Fibroblast of gingiva (primary cell): ENCODE measurements around the gene RABEP1.

Source experiments
- DNase-seq: peaks from one replicate; pipeline ENCODE4 v3.0.0-alpha.2; 2011; ENCODE audit warnings: low read depth

RABEP1 gene

DNA sequence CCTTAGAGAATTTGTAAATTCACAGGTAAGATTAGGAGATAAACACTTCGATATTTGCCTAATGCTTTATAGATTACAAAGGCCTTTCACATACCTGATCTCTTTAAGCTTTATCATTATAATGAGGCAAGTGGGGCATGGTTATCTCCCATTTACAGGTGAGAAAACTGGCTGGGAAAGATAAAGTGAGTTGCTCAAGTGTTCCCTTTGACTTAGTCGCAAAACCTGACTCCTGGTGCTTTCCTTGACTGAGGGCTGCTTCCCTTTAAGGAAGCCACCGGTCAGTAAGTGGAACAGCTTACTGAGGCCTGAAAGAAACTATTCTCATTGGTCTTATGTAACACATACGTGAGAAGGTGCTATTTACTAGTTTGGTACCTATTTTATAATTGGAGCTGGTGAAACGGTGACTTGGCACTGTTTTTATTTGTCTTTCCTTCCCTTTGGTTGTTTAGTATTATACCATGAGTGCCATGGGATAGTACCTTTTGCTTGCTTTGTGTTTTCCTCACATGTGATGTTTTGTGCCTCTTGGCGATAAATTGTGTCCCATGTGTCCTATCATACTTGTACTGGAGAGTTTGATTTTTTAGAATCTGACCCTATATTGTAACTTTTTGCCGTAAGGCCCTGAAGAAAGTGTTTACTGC is 80.2 kb downstream of the RABEP1 start:
- no peak for DNase-seq

DNA sequence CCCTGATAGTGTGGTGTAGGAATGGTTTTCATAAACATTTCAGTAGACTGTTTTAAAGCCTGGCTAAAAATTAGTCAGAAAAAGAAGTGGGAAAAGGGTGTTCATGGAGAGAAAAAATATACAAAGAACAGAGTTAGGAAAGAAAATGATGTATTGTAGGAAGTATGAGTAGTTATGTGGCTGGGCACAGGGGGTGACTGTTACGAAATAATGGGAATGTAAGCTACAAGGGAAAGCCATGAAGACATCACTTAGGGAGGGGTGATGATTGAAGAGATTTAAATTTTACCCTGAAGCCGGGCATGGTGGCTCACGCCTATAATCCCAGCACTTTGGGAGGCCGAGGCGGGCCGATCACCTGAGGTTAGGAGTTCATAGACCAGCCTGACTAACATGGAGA is 82.1 kb downstream of the RABEP1 start:
- peak; percentile 73 for DNase-seq

DNA sequence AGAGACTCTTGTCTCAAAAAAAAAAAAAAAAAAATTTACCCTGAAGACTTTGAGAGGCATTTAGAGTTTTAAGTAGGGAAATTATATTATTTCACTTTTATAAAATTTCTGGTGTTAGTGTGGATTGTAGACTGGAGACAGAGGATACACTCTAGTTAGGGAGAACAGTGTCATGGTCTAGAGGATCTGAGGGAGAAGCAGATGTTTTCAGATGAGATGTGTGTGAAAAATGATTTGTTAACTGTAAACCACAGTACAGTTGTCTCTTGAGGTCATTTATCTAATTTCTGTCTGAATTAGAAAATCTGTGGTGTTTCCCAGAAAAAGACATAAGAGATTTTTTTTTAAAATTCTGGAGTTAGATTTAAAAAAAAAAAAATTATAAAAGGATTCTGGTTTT is 82.6 kb downstream of the RABEP1 start:
- DNase-seq: no peak

DNA sequence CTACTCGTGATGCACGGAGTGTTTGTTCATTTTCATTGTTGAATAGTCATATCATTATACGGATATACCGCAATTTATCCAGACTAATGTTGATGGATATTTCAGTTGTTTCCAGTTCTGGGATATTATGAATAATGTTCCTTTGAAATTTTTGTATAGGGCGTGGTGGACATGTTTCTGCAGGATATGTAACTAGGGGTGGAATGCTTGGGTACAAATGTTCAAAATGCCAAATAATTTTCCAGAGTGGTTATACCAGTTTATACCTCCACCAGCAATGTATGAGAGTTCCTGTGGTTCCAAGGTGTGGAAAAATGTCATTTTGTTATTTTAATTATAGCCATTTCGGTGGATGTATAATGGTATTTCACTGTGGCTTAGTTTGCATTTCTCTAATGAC is 83.7 kb downstream of the RABEP1 start:
- no peak for DNase-seq

DNA sequence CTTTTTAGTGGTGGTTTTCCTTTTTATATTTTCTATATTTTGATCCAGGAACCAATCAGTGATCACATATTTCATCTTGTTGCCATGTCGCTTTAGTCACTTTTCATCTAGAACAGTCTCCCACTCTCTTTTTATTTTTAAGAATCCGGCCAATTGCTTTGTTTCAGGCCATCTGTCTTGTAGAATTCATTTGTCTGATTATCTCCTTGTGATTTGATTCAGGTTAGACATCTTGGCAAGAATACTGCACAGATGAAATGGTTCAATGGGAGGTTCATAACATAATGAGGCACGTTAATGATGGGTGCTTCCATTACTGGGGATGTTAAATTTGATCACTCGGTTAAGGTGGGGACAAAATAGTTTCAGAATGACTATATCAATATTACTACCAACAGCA is 88.3 kb downstream of the RABEP1 start:
- no peak for DNase-seq

DNA sequence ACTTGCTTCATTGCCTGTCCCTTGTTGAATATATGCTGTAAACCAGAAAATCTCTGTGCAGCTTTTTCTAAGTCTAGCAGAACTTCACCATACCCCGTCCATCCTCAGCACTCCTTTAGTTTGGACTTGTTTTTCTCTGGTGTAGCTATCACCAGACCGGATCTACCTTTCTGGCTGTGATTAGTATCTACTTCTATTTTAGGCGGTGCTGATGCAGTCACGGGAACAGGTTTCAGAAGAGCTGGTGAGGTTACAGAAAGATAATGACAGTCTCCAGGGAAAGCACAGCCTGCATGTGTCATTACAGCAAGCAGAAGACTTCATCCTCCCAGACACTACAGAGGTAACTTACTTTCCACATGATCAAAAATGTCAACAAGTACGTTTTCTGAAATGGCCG is 91.0 kb downstream of the RABEP1 start:
- DNase-seq: no peak

DNA sequence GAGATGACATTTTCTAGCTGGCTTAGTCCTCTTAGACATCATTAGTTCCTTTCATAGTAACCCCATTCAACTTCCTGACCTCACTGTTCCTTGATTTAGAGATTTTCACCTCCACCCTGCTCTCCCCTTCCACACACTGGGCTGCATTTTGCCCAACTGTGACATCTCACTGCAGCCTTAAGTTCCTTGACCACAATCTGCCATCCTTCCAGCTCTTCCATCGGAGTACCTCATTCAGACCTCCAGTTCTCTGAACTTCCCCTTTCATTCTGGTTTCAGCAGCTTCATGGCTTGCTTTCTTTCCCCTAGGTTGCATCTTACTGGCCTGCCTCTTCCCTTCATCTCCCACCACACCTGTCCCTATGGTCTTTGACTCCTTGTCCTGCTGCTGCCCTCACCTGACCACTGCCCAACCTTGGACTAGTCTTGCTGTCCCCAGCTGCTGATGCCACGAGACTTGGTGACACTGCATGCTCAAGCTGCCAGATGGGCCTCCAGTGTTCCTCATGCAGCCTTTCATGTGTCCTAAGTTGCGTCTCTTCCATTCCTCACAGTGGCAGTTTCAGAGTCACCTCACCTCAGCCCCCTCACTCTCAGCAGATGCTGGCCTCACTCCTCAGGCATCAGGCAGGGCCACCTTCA is 96.6 kb downstream of the RABEP1 start:
- no peak for DNase-seq

DNA sequence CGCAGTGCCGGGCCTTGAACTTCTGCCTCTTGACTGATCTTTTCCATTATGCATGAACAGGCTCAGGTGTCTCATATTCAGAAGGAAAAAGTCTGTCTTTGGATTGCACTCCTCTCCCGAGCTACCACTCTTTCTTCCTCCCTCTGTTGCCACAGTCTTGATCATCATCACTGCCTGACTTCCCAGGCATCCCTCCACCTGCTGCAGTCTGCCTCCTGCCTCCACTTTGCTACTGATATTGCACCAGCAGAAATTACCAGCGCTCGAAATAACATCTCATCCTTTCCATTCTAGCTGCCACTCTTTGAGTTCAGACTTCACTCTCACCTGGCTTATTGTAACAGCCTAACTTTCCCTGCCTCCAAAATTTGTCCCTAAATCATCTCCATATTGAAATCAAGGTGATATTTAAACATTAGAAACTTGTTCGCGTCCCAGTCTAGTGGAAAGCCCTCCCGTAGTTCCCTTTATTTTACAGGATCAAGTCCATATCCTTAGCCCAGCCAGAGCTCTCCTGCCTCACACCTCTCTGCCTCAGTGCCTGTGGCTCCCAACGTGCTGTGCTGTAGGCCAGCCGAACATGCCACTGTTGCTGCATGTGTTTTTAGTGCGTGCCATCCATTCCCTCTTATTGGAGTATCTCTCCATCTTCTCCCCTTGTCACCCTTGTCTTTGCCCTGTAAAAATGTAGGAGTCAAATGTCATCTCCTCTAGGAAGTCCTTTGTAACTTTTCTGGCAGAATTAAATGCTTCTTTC is 97.4 kb downstream of the RABEP1 start:
- no peak for DNase-seq

DNA sequence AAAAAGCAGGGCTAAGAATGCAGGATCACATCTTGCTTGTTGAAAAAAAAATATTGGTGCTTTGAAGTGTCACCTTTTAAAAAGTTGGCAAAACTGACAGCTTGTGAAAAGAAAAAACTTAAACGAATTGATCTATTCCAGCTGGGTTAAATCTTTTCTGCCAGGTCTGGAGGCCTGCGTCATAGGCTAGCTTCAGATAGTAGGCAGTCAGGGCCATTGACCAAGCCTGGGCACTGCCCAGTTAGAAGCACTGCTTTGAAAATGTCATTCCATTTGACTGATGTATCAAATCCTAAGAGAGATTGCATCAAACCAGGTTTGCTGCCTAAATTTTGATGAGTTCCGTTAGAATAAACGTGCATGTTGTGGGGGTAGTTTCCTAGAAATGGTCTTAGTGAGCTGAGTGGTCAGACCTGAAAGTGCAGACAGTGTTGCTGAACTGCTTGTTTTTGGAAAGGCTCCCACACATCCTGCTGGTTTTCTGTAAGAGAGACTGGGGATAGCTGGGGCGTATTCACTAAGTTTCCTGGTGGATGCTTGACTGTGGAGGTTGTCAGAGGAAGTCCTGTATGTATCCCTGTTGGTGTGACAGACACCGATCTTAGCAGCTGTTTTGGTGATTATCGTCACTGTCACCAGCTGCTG is 98.5 kb downstream of the RABEP1 start:
- peak; percentile 14 for DNase-seq

DNA sequence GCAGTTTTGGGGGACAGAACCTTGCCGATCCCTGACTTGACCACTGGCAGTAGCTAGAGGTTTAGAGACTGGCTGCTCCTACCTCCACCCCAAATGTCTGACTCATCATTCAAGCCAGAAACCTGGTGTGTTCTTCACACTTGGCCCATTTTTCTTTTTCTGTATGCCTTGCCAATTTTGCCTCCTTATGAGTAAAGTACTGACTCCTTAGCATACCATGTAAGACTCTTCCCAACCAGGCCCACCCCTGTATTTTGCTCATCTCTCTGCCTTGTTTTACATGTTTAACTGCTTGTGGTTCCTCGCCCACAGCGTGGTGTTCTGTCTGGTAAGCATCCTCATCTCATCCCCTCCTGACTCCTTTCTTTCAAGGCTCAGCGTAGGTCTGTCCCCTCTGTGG is 99.5 kb downstream of the RABEP1 start:
- DNase-seq: no peak

DNA sequence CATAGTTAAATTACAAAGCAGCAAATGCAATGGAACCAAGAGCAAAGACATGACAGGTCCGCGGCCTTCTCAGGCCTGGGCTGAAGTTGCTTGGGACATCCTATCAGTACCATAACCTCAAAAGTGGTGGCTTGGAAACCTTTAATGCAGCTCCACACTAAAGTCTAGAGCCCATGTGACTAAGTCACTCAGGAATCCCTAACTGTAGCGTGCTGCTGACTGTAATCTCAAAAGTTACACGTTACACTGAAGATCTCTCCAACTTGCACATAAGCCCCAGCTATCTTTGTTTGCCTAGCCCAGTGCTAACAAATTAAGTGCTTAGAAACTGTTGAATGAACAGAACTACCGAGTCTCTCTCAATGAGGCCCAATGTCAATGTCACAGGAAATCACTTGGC is 109.6 kb downstream of the RABEP1 start:
- no peak for DNase-seq

DNA sequence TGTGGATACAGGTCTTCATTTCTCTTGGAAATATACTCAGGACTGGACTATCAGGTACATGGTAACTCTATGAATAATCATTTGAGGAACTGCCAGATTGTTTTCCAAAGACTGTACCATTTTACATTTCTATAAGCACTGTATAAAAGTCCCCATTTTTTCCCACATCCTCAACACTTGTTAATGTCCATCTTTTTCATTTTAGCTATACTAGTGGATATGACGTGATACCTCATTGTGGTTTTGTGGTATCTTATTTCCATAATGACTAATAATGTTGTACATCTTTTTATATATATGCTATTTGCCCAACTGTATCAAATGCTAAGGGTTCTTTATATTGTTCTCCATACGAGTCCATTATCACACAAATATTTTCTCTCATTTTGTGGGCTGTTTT is 114.5 kb downstream of the RABEP1 start:
- no peak for DNase-seq

DNA sequence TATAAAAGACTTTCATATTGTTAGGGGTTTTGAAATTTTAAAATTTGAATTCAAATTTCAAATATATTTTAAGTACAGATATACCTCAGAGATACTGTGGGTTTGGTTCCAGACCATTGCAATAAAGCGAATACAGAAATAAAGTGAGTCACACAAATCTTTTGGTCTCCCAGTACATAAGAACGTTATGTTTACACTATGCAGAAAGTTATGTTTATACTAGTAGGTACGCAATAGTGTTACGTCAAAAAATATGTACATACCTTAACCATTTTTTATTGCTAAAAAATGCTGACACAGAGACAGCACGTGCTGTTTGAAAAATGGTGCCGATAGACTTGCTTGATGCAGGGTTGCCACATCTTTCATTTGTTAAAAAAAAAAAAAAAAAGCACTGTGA is 117.7 kb downstream of the RABEP1 start:
- DNase-seq: no peak

DNA sequence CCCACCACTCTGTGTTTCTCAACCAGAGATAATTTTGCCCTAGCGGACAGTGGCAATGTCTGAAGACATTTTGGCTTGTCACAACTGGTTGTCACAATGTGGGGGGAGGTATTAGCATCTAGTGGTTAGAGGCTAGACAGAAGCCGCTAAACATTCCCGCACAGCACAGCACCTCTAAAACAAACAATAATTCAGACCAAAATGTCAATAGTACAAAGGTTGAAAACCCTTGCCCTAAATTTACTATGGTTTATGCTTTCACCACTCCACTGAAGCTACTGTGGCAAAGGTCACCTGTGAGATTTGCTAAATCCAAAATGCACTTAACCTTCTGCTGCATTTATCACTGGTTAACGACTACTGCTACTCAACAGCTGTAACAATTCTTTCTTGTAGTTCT is 123.3 kb downstream of the RABEP1 start:
- DNase-seq: no peak

DNA sequence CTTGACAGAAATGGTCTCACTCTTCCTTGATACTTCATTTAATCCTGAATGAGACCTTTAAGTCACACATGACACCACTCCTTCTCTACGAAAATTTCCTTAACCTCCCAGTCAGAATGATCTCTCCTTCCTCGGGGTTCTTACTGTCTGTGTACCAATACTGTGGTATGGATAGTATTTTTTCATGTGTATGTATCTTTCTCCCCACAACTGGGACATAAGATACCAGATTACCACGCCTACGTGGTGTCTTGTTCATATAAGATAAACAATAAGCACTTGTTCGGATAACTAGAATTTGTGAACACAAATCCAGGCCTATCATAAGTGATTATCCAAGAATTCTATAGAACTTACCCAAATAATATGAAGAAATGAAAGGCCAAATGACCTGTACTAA is 126.1 kb downstream of the RABEP1 start:
- DNase-seq: no peak

DNA sequence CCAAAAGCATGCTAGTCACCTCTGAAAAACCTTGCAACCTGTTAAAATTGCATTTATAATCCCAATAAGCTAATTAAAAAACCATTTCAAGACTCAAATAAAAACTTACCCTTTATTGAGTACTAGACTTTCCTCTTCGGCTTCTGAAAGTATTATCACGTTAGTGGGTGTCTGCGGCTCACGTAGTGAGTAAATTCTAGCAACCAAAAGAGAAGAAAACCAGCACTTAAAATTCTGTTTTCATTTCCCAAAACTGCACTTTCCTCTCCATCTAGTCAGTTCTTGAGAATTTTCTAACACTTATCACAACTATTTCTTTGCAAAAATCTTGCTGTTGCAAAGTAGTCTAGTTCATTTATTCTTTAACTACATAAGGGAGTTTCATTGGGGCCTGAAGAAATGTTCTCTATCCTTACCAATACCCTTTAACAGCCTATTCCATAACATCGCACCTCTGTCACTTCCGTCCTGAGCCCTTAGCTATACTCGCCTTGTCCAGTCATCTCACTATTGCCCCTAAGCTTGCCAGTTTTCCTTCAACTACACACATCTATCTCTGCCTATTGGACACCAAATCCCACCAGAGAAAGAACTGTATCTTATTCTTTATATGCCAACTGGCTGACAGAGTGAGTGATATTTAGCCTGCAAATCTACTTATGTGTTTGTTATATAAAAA is 128.6 kb downstream of the RABEP1 start:
- no peak for DNase-seq

DNA sequence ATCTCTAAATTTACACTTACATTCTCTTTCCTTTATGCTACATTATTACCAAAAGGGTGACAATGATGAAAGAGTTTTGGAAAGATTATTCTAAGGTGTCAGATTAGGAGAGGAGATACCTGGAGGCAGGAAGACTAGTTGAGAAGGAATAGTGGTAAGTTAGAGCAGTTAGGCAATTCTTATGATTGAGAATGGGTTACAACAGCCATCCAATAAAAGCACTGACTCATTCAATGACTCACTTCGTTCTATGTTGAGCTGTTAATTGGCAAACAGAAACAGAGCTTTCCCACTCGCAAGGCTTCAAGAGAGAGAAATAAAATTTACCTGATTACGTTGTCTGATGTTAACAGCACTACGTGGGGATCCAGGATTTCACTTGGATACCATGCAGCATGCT is 131.6 kb downstream of the RABEP1 start:
- DNase-seq: peak; percentile 83

DNA sequence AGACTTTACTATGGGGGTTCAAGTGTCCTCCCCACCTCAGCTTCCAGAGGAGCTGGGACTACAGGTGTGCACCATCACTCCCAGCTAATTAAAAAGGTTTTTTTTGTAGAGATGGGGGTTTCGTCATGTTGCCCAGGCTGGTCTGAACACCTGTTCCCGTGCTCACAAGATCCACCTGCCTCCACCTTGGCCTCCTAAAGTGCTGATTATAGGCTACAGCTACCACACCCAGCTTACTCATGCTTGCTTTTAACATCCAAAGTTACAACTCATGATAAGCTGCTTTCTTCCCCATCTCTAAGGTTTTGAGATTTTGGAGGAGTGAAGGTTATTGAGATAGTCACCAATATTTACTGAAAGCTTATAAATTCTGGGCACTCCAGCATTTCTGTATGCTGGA is 134.8 kb downstream of the RABEP1 start:
- no peak for DNase-seq

DNA sequence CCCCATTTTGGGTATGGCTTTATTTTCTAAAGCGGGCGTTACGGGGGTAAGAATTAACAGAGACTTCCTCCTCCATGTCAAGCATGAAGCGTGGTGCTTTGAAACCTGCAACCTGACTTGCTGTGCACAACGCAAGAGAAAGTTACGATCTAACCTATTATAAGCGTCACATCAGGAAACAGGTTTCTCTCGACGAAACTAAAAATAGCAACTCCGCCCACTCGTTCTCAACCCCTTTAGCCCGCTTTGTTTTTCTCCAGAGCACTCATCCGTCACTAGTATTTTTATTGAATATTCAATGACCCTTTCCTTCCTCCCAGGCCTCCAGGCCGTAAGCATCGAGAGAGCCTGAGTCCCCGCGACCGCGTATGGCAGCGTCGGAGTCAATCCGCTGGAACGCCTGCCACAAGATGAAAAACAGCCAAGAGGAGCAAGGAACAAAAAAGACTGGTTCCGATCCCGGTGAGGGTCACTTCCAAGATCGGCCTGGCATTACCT is 136.8 kb downstream of the RABEP1 start:
- DNase-seq: peak; percentile 10

DNA sequence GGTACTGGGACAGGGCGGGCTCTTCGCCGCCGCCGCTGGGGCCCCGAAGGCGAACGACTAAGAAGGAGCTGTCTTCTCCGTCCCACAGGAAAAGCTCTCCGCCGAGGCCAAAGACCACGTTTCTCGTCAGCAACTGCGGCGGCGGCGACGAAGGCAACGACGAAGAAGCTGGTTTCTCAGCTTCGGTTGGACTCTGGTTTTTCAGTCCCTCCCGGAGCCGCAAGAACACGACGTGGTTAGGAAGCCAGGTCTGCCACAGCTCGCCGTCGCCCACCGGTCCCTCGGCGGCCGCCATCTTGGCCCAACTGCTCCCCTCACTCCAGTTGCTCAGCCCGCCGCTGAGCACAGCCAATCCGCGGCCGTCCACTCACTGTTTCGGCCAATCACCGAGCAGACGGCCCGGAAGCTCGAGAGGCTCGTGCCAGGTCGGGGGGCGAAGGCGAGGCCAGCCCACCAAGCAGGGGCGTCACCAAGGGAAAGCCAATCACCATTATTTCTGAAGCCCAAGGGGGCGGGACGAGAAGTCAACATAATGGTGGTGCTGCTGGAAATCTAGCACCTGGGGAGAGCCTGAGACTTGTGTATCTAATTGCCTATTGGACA is 137.4 kb downstream of the RABEP1 start, which contains the start of gene NUP88:
Gene NUP88, minus strand, starts transcription at position 307 of the 603 bp plus-strand sequence. Its CDS starts 12 bp downstream, at position 295.
- DNase-seq: peak; percentile 94

DNA sequence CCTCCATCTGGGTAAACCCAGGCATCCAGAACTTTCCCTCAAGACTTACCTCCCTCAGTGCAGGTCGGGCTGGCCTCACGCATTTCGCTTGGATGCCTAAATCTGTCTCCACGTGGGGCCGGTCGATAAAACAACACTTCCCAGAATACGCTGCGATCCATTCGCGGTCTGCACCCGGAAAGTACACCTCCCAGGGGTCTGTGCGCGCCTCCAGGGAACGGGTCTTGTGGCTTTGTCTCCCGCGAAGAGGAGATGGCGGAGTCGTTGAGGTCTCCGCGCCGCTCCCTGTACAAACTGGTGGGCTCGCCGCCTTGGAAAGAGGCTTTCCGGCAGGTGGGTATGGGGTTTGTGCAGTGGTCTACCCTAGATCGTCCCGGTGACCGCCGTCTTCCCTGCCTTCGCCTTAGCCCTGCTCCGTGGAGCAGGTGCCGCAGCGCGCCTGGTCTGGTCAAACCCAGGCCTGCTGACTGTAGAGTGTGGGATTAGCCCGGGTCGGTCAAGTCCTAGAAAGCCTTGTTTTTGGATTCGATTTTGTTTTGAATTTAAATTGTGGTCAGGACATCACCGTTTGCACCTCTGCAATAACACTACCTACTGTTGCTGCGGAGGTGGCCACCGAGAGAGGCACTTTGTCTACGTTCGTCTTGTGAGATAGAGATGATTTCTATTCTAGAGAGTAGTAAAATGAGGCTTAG is 138.0 kb downstream of the RABEP1 start, which contains the start of gene RPAIN:
Gene RPAIN, plus strand, starts transcription at position 224 of the 695 bp plus-strand sequence. Its CDS starts 29 bp downstream, at position 253.
- peak; percentile 78 for DNase-seq
